Bronchial epithelial cell (primary cell): ENCODE results near the gene UTRN. TPM values are rescaled to one million over a fixed set of nuclear protein-coding genes. Genes with fewer than 3 reads are reported as not detected.
A peak's percentile ranks its signal among the peaks of the same experiment; 100 is the strongest.

ENCODE experiments used
- DNase-seq: peaks from one replicate; pipeline ENCODE4 v3.0.0-alpha.2; 2010; ENCODE audit warnings: low read depth
- FAIRE-seq: peaks from 2 replicates; lab custom pipeline; 2011; peaks lifted over from hg19 to GRCh38; lab: Jason Lieb, UNC
- H3K27me3 ChIP-seq: 2 replicates; pipeline ENCODE4 v1.5.1; 2011; ENCODE audit warnings: low read length; ENCODE audit not compliant: control insufficient read depth, insufficient read depth
- H3K36me3 ChIP-seq: 2 replicates; pipeline ENCODE4 v1.5.1; 2011; ENCODE audit warnings: low read length; ENCODE audit not compliant: control insufficient read depth, insufficient read depth
- H3K4me3 ChIP-seq: 2 replicates; pipeline ENCODE4 v1.5.1; 2011; ENCODE audit warnings: mild to moderate bottlenecking, low read depth, low read length, control low read depth
- CTCF ChIP-seq: IDR thresholded peaks from 2 replicates; pipeline ENCODE4 v1.5.1; 2011; ENCODE audit warnings: mild to moderate bottlenecking, moderate library complexity, low read length, control low read depth, inconsistent platforms; ENCODE audit not compliant: insufficient read depth, severe bottlenecking
- total RNA-seq: library from RNA; depleted of rRNA; stranded (reverse); fragments of >200 nt; gene quantifications from 2 replicates; pipeline ENCODE4 v1.2.1, GENCODE V29; 2014

The UTRN gene
- total RNA-seq, 1 donor from 2014 or later = 38.4 TPM

- no peaks in the 10 kb centered on the region for H3K36me3 ChIP-seq
- no peak for TF ChIP-seq CTCF
- DNase-seq = no peak
- FAIRE-seq = no peak
- H3K27me3 ChIP-seq = no peaks in the 10 kb centered on the region
- H3K4me3 ChIP-seq = no peak overlapping the region
These were observed 34.9 kb upstream of the UTRN start for GRCh38 chr6:144250276-144250675.

GRCh38 chr6:144252259-144252658 is 32.9 kb upstream of the UTRN start:
- H3K36me3 ChIP-seq = no peaks in the 10 kb centered on the region
- no peak overlapping the region for H3K4me3 ChIP-seq
- FAIRE-seq = no peak
- H3K27me3 ChIP-seq = no peaks in the 10 kb centered on the region
- DNase-seq = peak; percentile 15
- no peak for TF ChIP-seq CTCF

GRCh38 chr6:144259986-144260385 is 25.1 kb upstream of the UTRN start:
- no peak overlapping the region for H3K4me3 ChIP-seq
- DNase-seq = no peak
- no peaks in the 10 kb centered on the region for H3K27me3 ChIP-seq
- FAIRE-seq = no peak
- no peak for TF ChIP-seq CTCF
- H3K36me3 ChIP-seq = no peaks in the 10 kb centered on the region

GRCh38 chr6:144262470-144263369 is 22.4 kb upstream of the UTRN start:
- H3K4me3 ChIP-seq = no peak overlapping the region
- H3K27me3 ChIP-seq = no peaks in the 10 kb centered on the region
- DNase-seq = no peak
- H3K36me3 ChIP-seq = no peaks in the 10 kb centered on the region
- no peak for FAIRE-seq
- no peak for TF ChIP-seq CTCF

GRCh38 chr6:144263786-144264185 is 21.3 kb upstream of the UTRN start:
- H3K36me3 ChIP-seq = no peaks in the 10 kb centered on the region
- TF ChIP-seq CTCF = no peak
- no peak for FAIRE-seq
- no peak for DNase-seq
- no peaks in the 10 kb centered on the region for H3K27me3 ChIP-seq
- no peak overlapping the region for H3K4me3 ChIP-seq
